WTC11 (cell line): Measurements from ENCODE around the gene OVOL3. TPM values are rescaled to one million over a fixed set of nuclear protein-coding genes. Genes with fewer than 3 reads are reported as not detected.

Source experiments
- CREM ChIP-seq: sonication (generic); formaldehyde crosslinking; IDR thresholded peaks from 2 replicates; pipeline ENCODE4 v1.8.1; 2022; ENCODE audit warnings: mild to moderate bottlenecking, missing genetic modification reagents, moderate library complexity
- ELF4 ChIP-seq: sonication (generic); formaldehyde crosslinking; IDR thresholded peaks from 2 replicates; pipeline ENCODE4 v1.8.1; 2022; ENCODE audit warnings: low read depth, mild to moderate bottlenecking, moderate library complexity, missing genetic modification reagents
- FOXP1 ChIP-seq: sonication (generic); formaldehyde crosslinking; IDR thresholded peaks from 2 replicates; pipeline ENCODE4 v1.8.0; 2022; ENCODE audit warnings: missing genetic modification reagents, mild to moderate bottlenecking, moderate library complexity, borderline replicate concordance
- GABPB1 ChIP-seq: sonication (generic); formaldehyde crosslinking; IDR thresholded peaks from 2 replicates; pipeline ENCODE4 v1.8.1; 2023; ENCODE audit warnings: mild to moderate bottlenecking, missing genetic modification reagents
- JAZF1 ChIP-seq: fragments of 250-450 bp; sonication (Bioruptor Pico); IDR thresholded peaks from 2 replicates; pipeline ENCODE4 v1.9.0; 2021; ENCODE audit warnings: moderate library complexity, mild to moderate bottlenecking, inconsistent platforms
- NFYB ChIP-seq: sonication (generic); formaldehyde crosslinking; conservative IDR thresholded peaks from 2 replicates; pipeline ENCODE4 v1.8.0; 2022; ENCODE audit warnings: low read depth, missing genetic modification reagents
- SOX15 ChIP-seq: fragments of 250-450 bp; sonication (Bioruptor Pico); IDR thresholded peaks from 2 replicates; pipeline ENCODE4 v1.9.0; 2021; ENCODE audit warnings: mild to moderate bottlenecking
- TCF7 ChIP-seq: sonication (generic); formaldehyde crosslinking; IDR thresholded peaks from 2 replicates; pipeline ENCODE4 v1.8.0; 2022; ENCODE audit warnings: mild to moderate bottlenecking, low read depth, missing genetic modification reagents, moderate library complexity
- ZBTB21 ChIP-seq: sonication (generic); formaldehyde crosslinking; IDR thresholded peaks from 2 replicates; pipeline ENCODE4 v1.8.1; 2023; ENCODE audit warnings: mild to moderate bottlenecking, missing genetic modification reagents, borderline replicate concordance
- ZNF121 ChIP-seq: sonication (generic); formaldehyde crosslinking; IDR thresholded peaks from 2 replicates; pipeline ENCODE4 v1.8.0; 2023; ENCODE audit warnings: missing genetic modification reagents
- ZNF396 ChIP-seq: fragments of 250-450 bp; sonication (Bioruptor Pico); IDR thresholded peaks from 2 replicates; pipeline ENCODE4 v1.8.0; 2021; ENCODE audit warnings: mild to moderate bottlenecking, moderate library complexity, borderline replicate concordance
- total RNA-seq: library from RNA; stranded (reverse); gene quantifications from 3 replicates; pipeline ENCODE4 v1.2.3, GENCODE V29; 2021
- TF ChIP-seq, protein P1 (sequence below): fragments of 250-450 bp; sonication (Bioruptor Pico); conservative IDR thresholded peaks from 2 replicates; pipeline ENCODE4 v1.9.0; 2021; ENCODE audit warnings: mild to moderate bottlenecking
- TF ChIP-seq, protein P2 (sequence below): sonication (generic); formaldehyde crosslinking; conservative IDR thresholded peaks from 2 replicates; pipeline ENCODE4 v1.8.1; 2022; ENCODE audit warnings: mild to moderate bottlenecking, missing genetic modification reagents
- TF ChIP-seq, protein P3 (sequence below): sonication (generic); formaldehyde crosslinking; IDR thresholded peaks from 2 replicates; pipeline ENCODE4 v1.8.1; 2023; ENCODE audit warnings: mild to moderate bottlenecking, missing genetic modification reagents
- TF ChIP-seq, protein P4 (sequence below): fragments of 250-450 bp; sonication (Bioruptor Pico); IDR thresholded peaks from 2 replicates; pipeline ENCODE4 v1.8.0; 2021; ENCODE audit warnings: mild to moderate bottlenecking
- TF ChIP-seq, protein P5 (sequence below): fragments of 250-450 bp; sonication (Bioruptor Pico); IDR thresholded peaks from 2 replicates; pipeline ENCODE4 v1.9.0; 2021; ENCODE audit warnings: mild to moderate bottlenecking
- TF ChIP-seq, protein P6 (sequence below): sonication (generic); formaldehyde crosslinking; IDR thresholded peaks from 2 replicates; pipeline ENCODE4 v1.8.1; 2023; ENCODE audit warnings: mild to moderate bottlenecking, missing genetic modification reagents, moderate library complexity
- TF ChIP-seq, protein P7 (sequence below): sonication (generic); formaldehyde crosslinking; IDR thresholded peaks from 2 replicates; pipeline ENCODE4 v1.8.0; 2022; ENCODE audit warnings: missing genetic modification reagents
- TF ChIP-seq, protein P8 (sequence below): fragments of 250-450 bp; sonication (Bioruptor Pico); IDR thresholded peaks from 2 replicates; pipeline ENCODE4 v2.1.2; 2022; ENCODE audit warnings: mild to moderate bottlenecking, moderate library complexity
- TF ChIP-seq, protein P9 (sequence below): sonication (generic); formaldehyde crosslinking; IDR thresholded peaks from 2 replicates; pipeline ENCODE4 v1.8.1; 2022; ENCODE audit warnings: mild to moderate bottlenecking, missing genetic modification reagents, moderate library complexity, borderline replicate concordance
- TF ChIP-seq, protein P10 (sequence below): sonication (generic); formaldehyde crosslinking; IDR thresholded peaks from 2 replicates; pipeline ENCODE4 v1.8.0; 2023; ENCODE audit warnings: missing genetic modification reagents

The OVOL3 gene
- total RNA-seq, 1 experiment from 2014 or later = not detected

DNA sequence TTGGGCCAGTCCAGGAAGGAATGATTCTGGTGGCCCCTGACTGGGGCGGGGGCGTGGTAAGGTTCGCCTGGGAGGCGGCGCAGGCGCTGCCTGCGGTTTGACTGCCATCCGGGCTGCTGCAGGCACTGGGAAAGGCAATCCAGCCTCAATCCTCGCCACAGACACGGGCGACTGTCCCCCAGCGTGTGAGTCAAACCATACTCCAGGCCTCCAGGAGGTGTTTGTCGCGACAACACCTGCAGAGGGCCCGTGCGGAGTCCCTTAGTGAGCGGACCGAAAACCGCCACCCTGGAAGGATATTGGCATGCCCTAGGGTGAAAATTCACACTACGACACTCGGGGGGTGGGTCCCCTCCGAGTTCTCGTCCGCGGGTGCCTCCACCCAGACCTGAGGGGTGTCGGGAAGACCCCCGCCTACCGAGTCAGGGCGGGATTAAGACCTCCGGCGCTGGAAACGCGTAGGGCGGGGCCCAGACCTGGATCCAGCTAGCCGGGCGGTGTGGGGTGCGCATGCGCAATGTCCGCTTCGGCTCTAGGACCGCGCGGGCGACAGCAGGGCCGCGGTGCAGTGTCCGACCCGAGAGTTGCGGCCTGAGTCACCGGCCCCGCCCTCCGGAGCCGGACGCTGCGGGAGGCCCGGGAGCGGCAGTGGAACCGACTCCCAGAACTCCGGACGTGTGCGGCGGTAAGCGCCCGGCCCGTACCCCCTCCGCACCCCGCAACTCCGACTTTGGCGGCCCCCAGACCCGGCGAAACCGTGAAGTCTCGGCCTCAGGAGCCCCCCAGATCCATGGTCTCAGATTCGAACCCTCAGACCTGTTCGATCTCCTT lies 28.7 kb downstream of the OVOL3 start, which contains the start of gene CAPNS1 (continued):
- TF ChIP-seq FOXP1 (CRISPR knock-in tag) = no peak; the same call in 1 of the 2 replicates
- no peak for TF ChIP-seq TCF7 (CRISPR knock-in tag)
- TF ChIP-seq, protein P1, sequence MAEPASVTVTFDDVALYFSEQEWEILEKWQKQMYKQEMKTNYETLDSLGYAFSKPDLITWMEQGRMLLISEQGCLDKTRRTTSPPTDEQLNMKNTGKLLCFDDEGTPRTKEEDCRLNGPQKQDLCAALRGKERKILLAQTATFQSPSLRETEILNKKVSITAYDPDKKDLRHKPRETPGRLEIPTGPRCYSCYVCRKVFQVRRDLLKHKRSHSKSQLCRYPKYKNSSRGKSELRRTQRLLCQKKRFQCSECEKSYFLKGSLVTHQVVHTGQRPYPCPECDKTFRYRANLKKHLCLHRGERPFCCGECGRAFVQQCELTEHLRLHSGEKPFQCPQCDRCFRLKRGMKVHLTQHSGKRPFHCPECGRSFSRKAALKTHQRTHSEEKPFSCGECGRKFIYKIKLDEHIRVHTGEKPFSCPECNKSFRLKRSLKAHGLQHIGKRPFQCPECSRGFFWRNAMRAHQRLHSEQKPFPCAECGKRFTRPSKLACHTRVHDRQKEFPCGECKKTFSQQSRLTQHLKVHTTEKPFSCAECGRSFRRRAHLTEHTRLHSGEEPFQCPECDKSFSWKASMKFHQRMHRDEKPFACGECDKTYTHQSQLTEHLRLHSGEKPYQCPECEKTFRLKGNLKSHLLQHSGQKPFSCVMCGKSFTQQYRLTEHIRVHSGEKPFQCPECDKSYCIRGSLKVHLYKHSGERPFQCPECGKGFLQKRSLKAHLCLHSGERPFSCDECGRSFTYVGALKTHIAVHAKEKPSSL = no peak
- TF ChIP-seq NFYB (CRISPR knock-in tag) = no peak
- TF ChIP-seq, protein P2, sequence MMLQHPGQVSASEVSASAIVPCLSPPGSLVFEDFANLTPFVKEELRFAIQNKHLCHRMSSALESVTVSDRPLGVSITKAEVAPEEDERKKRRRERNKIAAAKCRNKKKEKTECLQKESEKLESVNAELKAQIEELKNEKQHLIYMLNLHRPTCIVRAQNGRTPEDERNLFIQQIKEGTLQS (CRISPR knock-in tag) = no peak
- TF ChIP-seq, protein P3, sequence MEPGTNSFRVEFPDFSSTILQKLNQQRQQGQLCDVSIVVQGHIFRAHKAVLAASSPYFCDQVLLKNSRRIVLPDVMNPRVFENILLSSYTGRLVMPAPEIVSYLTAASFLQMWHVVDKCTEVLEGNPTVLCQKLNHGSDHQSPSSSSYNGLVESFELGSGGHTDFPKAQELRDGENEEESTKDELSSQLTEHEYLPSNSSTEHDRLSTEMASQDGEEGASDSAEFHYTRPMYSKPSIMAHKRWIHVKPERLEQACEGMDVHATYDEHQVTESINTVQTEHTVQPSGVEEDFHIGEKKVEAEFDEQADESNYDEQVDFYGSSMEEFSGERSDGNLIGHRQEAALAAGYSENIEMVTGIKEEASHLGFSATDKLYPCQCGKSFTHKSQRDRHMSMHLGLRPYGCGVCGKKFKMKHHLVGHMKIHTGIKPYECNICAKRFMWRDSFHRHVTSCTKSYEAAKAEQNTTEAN (CRISPR knock-in tag) = 0 out of 2 replicates have a peak, but pooled peaks have one; percentile 19
- TF ChIP-seq, protein P4, sequence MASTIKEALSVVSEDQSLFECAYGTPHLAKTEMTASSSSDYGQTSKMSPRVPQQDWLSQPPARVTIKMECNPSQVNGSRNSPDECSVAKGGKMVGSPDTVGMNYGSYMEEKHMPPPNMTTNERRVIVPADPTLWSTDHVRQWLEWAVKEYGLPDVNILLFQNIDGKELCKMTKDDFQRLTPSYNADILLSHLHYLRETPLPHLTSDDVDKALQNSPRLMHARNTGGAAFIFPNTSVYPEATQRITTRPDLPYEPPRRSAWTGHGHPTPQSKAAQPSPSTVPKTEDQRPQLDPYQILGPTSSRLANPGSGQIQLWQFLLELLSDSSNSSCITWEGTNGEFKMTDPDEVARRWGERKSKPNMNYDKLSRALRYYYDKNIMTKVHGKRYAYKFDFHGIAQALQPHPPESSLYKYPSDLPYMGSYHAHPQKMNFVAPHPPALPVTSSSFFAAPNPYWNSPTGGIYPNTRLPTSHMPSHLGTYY = no peak
- TF ChIP-seq, protein P5, sequence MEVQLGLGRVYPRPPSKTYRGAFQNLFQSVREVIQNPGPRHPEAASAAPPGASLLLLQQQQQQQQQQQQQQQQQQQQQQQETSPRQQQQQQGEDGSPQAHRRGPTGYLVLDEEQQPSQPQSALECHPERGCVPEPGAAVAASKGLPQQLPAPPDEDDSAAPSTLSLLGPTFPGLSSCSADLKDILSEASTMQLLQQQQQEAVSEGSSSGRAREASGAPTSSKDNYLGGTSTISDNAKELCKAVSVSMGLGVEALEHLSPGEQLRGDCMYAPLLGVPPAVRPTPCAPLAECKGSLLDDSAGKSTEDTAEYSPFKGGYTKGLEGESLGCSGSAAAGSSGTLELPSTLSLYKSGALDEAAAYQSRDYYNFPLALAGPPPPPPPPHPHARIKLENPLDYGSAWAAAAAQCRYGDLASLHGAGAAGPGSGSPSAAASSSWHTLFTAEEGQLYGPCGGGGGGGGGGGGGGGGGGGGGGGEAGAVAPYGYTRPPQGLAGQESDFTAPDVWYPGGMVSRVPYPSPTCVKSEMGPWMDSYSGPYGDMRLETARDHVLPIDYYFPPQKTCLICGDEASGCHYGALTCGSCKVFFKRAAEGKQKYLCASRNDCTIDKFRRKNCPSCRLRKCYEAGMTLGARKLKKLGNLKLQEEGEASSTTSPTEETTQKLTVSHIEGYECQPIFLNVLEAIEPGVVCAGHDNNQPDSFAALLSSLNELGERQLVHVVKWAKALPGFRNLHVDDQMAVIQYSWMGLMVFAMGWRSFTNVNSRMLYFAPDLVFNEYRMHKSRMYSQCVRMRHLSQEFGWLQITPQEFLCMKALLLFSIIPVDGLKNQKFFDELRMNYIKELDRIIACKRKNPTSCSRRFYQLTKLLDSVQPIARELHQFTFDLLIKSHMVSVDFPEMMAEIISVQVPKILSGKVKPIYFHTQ (CRISPR knock-in tag) = no peak
- no peak for TF ChIP-seq JAZF1 (CRISPR knock-in tag)
- TF ChIP-seq SOX15 (CRISPR knock-in tag) = no peak
- TF ChIP-seq, protein P6, sequence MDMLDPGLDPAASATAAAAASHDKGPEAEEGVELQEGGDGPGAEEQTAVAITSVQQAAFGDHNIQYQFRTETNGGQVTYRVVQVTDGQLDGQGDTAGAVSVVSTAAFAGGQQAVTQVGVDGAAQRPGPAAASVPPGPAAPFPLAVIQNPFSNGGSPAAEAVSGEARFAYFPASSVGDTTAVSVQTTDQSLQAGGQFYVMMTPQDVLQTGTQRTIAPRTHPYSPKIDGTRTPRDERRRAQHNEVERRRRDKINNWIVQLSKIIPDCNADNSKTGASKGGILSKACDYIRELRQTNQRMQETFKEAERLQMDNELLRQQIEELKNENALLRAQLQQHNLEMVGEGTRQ = no peak; the same call in 1 of the 2 replicates
- TF ChIP-seq GABPB1 = no peak
- peak; percentile 57; the same call in 1 of the 2 replicates for TF ChIP-seq ZNF121
- TF ChIP-seq, protein P7, sequence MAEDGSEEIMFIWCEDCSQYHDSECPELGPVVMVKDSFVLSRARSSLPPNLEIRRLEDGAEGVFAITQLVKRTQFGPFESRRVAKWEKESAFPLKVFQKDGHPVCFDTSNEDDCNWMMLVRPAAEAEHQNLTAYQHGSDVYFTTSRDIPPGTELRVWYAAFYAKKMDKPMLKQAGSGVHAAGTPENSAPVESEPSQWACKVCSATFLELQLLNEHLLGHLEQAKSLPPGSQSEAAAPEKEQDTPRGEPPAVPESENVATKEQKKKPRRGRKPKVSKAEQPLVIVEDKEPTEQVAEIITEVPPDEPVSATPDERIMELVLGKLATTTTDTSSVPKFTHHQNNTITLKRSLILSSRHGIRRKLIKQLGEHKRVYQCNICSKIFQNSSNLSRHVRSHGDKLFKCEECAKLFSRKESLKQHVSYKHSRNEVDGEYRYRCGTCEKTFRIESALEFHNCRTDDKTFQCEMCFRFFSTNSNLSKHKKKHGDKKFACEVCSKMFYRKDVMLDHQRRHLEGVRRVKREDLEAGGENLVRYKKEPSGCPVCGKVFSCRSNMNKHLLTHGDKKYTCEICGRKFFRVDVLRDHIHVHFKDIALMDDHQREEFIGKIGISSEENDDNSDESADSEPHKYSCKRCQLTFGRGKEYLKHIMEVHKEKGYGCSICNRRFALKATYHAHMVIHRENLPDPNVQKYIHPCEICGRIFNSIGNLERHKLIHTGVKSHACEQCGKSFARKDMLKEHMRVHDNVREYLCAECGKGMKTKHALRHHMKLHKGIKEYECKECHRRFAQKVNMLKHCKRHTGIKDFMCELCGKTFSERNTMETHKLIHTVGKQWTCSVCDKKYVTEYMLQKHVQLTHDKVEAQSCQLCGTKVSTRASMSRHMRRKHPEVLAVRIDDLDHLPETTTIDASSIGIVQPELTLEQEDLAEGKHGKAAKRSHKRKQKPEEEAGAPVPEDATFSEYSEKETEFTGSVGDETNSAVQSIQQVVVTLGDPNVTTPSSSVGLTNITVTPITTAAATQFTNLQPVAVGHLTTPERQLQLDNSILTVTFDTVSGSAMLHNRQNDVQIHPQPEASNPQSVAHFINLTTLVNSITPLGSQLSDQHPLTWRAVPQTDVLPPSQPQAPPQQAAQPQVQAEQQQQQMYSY (CRISPR knock-in tag) = 0 out of 2 replicates have a peak, but pooled peaks have one; percentile 23
- TF ChIP-seq ELF4 (CRISPR knock-in tag) = no peak
- TF ChIP-seq CREM (CRISPR knock-in tag) = no peak
- TF ChIP-seq, protein P8, sequence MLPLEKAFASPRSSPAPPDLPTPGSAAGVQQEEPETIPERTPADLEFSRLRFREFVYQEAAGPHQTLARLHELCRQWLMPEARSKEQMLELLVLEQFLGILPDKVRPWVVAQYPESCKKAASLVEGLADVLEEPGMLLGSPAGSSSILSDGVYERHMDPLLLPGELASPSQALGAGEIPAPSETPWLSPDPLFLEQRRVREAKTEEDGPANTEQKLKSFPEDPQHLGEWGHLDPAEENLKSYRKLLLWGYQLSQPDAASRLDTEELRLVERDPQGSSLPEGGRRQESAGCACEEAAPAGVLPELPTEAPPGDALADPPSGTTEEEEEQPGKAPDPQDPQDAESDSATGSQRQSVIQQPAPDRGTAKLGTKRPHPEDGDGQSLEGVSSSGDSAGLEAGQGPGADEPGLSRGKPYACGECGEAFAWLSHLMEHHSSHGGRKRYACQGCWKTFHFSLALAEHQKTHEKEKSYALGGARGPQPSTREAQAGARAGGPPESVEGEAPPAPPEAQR (CRISPR knock-in tag) = no peak
- TF ChIP-seq, protein P9, sequence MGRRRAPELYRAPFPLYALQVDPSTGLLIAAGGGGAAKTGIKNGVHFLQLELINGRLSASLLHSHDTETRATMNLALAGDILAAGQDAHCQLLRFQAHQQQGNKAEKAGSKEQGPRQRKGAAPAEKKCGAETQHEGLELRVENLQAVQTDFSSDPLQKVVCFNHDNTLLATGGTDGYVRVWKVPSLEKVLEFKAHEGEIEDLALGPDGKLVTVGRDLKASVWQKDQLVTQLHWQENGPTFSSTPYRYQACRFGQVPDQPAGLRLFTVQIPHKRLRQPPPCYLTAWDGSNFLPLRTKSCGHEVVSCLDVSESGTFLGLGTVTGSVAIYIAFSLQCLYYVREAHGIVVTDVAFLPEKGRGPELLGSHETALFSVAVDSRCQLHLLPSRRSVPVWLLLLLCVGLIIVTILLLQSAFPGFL (CRISPR knock-in tag) = no peak
- TF ChIP-seq ZBTB21 (CRISPR knock-in tag) = peak; percentile 77
- TF ChIP-seq, protein P10, sequence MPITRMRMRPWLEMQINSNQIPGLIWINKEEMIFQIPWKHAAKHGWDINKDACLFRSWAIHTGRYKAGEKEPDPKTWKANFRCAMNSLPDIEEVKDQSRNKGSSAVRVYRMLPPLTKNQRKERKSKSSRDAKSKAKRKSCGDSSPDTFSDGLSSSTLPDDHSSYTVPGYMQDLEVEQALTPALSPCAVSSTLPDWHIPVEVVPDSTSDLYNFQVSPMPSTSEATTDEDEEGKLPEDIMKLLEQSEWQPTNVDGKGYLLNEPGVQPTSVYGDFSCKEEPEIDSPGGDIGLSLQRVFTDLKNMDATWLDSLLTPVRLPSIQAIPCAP (CRISPR knock-in tag) = peak; percentile 70
- no peak for TF ChIP-seq ZNF396 (CRISPR knock-in tag)
